HCT116 (cell line): ENCODE measurements around the gene SPRED2. TPM values are rescaled to one million over a fixed set of nuclear protein-coding genes. Genes with fewer than 3 reads are reported as not detected.

Source experiments
- ATAC-seq: fragments of 200-7000 bp; cut with Tn5 transposase; 2 replicates; pipeline ENCODE4 v1.9.1; 2020; ENCODE audit warnings: mild to moderate bottlenecking, moderate library complexity
- BruUV-seq: library from RNA; stranded (reverse); fragments of 400-500 nt; replicated peaks from 2 replicates; lab custom pipeline; 2021; lab: Mats Ljungman, UMichigan
- CTCF ChIA-PET: fragments of 300-600 bp; sonication (Branson Sonifier 250); formaldehyde crosslinking; loops from one replicate; lab custom pipeline; 2021; ENCODE audit warnings: antibody characterized with exemption; lab: Charles Lee
- POLR2A ChIA-PET: fragments of 300-600, 350-600 bp; sonication (Branson Sonifier 250); formaldehyde crosslinking; loops from one replicate; lab custom pipeline; 2021; ENCODE audit warnings: antibody characterized with exemption; lab: Charles Lee
- RAD21 ChIA-PET, 2 experiments: fragments of 300-600 bp; sonication (Branson Sonifier 250); formaldehyde crosslinking; loops; one replicate each; lab custom pipeline; 2023; ENCODE audit warnings: low total read pairs in 2 of 2; ENCODE audit not compliant: uncharacterized antibody in 2 of 2, unreplicated experiment in 2 of 2, low non-redundant PET in 1 of 2; lab: Charles Lee
- DNase-seq: peaks from one replicate; pipeline ENCODE4 v3.0.0-alpha.2; 2010; ENCODE audit warnings: low read depth, low spot score
- H2AFZ ChIP-seq: fragments of 200-600 bp; shearing (Covaris generic), sonication (generic); 2 replicates; pipeline ENCODE4 v1.6.1; 2017; ENCODE audit warnings: low read depth, mixed run types, mixed read lengths, antibody characterized with exemption, low read length; ENCODE audit not compliant: poor library complexity, severe bottlenecking
- H3K27ac ChIP-seq: 2 replicates; pipeline ENCODE4 v1.5.1; 2012; ENCODE audit warnings: low read depth, low read length
- H3K27me3 ChIP-seq: fragments of 200-600 bp; sonication (generic); 2 replicates; pipeline ENCODE4 v1.6.1; 2016; ENCODE audit warnings: mixed run types, low read length, mixed read lengths; ENCODE audit not compliant: insufficient read depth
- H3K36me3 ChIP-seq, 2 experiments: fragments of 200-500 bp in 1 of 2; fragments of 200-600 bp in 1 of 2; sonication (Bioruptor generic) in 1 of 2; sonication (generic) in 1 of 2; 2 replicates each; pipeline versions ENCODE4 v1.5.1 to v1.6.1; 2014 to 2016; ENCODE audit warnings: low read length in 2 of 2, inconsistent platforms in 1 of 2, mixed read lengths in 1 of 2, mixed run types in 1 of 2; ENCODE audit not compliant: insufficient read depth in 2 of 2, control insufficient read depth in 1 of 2
- H3K4me1 ChIP-seq, 2 experiments: fragments of 200-600 bp in 1 of 2; sonication (generic) in 1 of 2; 2 replicates each; pipeline versions ENCODE4 v1.5.1 to v1.6.1; 2012 to 2017; ENCODE audit warnings: low read length in 2 of 2, inconsistent platforms in 1 of 2, mild to moderate bottlenecking in 1 of 2, mixed read lengths in 1 of 2, mixed run types in 1 of 2, moderate library complexity in 1 of 2; ENCODE audit not compliant: insufficient read depth in 2 of 2, control insufficient read depth in 1 of 2
- H3K4me2 ChIP-seq: fragments of 200-600 bp; sonication (generic); 2 replicates; pipeline ENCODE4 v1.6.1; 2017; ENCODE audit warnings: mixed run types, low read length, mixed read lengths
- H3K4me3 ChIP-seq, 2 experiments: fragments of 200-600 bp in 1 of 2; sonication (generic) in 1 of 2; replicated peaks in 1 of 2; 2 replicates each; pipeline ENCODE4 v1.5.1; 2011 to 2016; ENCODE audit warnings: low read length in 2 of 2, control low read depth in 1 of 2, low read depth in 1 of 2, mild to moderate bottlenecking in 1 of 2, mixed read lengths in 1 of 2, mixed run types in 1 of 2
- H3K79me2 ChIP-seq: fragments of 200-600 bp; sonication (generic); 2 replicates; pipeline ENCODE4 v1.6.1; 2017; ENCODE audit warnings: mild to moderate bottlenecking, mixed run types, low read length, moderate library complexity, mixed read lengths; ENCODE audit not compliant: insufficient read depth
- H3K9ac ChIP-seq: fragments of 200-600 bp; sonication (generic); 2 replicates; pipeline ENCODE4 v1.6.1; 2016; ENCODE audit warnings: low read length, mixed read lengths
- H3K9me2 ChIP-seq: fragments of 200-600 bp; sonication (generic), shearing (Covaris generic); 2 replicates; pipeline ENCODE4 v1.6.1; 2017; ENCODE audit warnings: mixed run types, mild to moderate bottlenecking, moderate library complexity; ENCODE audit not compliant: insufficient read depth
- H3K9me3 ChIP-seq, 2 experiments: fragments of 200-500 bp in 1 of 2; fragments of 200-600 bp in 1 of 2; sonication (Bioruptor generic) in 1 of 2; sonication (generic) in 1 of 2; 2 replicates each; pipeline ENCODE4 v1.6.1; 2014 to 2017; ENCODE audit warnings: low read length in 2 of 2, mixed read lengths in 2 of 2, inconsistent platforms in 1 of 2, low read depth in 1 of 2, mild to moderate bottlenecking in 1 of 2, mixed run types in 1 of 2, moderate library complexity in 1 of 2; ENCODE audit not compliant: control insufficient read depth in 1 of 2, insufficient read depth in 1 of 2
- H4K20me1 ChIP-seq: fragments of 200-600 bp; sonication (generic), shearing (Covaris generic); 2 replicates; pipeline ENCODE4 v1.6.1; 2017; ENCODE audit warnings: mixed run types, mild to moderate bottlenecking, moderate library complexity; ENCODE audit not compliant: insufficient read depth
- CBX3 ChIP-seq: IDR thresholded peaks from 2 replicates; pipeline ENCODE4 v1.6.1; 2012; ENCODE audit warnings: low read depth
- EZH2 ChIP-seq: fragments of 200-600 bp; sonication (generic); IDR thresholded peaks from 2 replicates; pipeline ENCODE4 v1.6.1; 2017; ENCODE audit warnings: antibody characterized with exemption, mixed run types
- SIN3A ChIP-seq: IDR thresholded peaks from 2 replicates; pipeline ENCODE4 v1.6.1; 2012; ENCODE audit warnings: low read depth
- SRF ChIP-seq: IDR thresholded peaks from 2 replicates; pipeline ENCODE4 v1.6.1; 2012; ENCODE audit warnings: low read depth
- TCF7L2 ChIP-seq: IDR thresholded peaks from 2 replicates; pipeline ENCODE4 v1.7.0; 2011; ENCODE audit warnings: borderline replicate concordance, inconsistent platforms; ENCODE audit not compliant: insufficient read depth, insufficient read length; ENCODE audit errors: extremely low read depth
- YY1 ChIP-seq: IDR thresholded peaks from 2 replicates; pipeline ENCODE4 v1.6.1; 2011; ENCODE audit warnings: low read length, low read depth, moderate library complexity, mild to moderate bottlenecking; ENCODE audit not compliant: insufficient replicate concordance; ENCODE audit errors: extremely low read depth
- ZNF274 ChIP-seq: fragments of 200-500 bp; sonication (Bioruptor generic); IDR thresholded peaks from 2 replicates; pipeline ENCODE4 v1.6.1; 2014; ENCODE audit warnings: mild to moderate bottlenecking, low read depth, low read length, inconsistent platforms
- intact Hi-C: fragments of 100-400 bp; cut with micrococcal nuclease; formaldehyde crosslinking; loops from 2 replicates; pipeline ENCODE4 v1.10.0; 2022
- total RNA-seq: library from RNA; stranded (reverse); gene quantifications from one replicate; pipeline ENCODE4 v1.2.1, GENCODE V29; 2021; ENCODE audit not compliant: unreplicated experiment
- TF ChIP-seq, protein P1 (sequence below), 3 experiments: fragments of 200-600 bp in 1 of 3; sonication (generic) in 1 of 3; IDR thresholded peaks in 2 of 3; conservative IDR thresholded peaks in 1 of 3; 2 replicates each; pipeline ENCODE4 v1.5.1; 2012 to 2017; ENCODE audit warnings: low read depth in 2 of 3, low read length in 2 of 3, antibody characterized with exemption in 1 of 3, borderline replicate concordance in 1 of 3, control low read depth in 1 of 3, mild to moderate bottlenecking in 1 of 3, mixed read lengths in 1 of 3, mixed run types in 1 of 3, moderate library complexity in 1 of 3; ENCODE audit not compliant: insufficient read depth in 1 of 3
- TF ChIP-seq, protein P2 (sequence below): IDR thresholded peaks from 2 replicates; pipeline ENCODE4 v1.6.1; 2011; ENCODE audit warnings: mild to moderate bottlenecking, low read length, moderate library complexity; ENCODE audit not compliant: insufficient replicate concordance; ENCODE audit errors: extremely low read depth
- TF ChIP-seq, protein P3 (sequence below): IDR thresholded peaks from 2 replicates; pipeline ENCODE4 v1.6.1; 2012; ENCODE audit warnings: low read depth

SPRED2 gene
- total RNA-seq, 1 experiment from 2014 or later, result 62.6 TPM

DNA sequence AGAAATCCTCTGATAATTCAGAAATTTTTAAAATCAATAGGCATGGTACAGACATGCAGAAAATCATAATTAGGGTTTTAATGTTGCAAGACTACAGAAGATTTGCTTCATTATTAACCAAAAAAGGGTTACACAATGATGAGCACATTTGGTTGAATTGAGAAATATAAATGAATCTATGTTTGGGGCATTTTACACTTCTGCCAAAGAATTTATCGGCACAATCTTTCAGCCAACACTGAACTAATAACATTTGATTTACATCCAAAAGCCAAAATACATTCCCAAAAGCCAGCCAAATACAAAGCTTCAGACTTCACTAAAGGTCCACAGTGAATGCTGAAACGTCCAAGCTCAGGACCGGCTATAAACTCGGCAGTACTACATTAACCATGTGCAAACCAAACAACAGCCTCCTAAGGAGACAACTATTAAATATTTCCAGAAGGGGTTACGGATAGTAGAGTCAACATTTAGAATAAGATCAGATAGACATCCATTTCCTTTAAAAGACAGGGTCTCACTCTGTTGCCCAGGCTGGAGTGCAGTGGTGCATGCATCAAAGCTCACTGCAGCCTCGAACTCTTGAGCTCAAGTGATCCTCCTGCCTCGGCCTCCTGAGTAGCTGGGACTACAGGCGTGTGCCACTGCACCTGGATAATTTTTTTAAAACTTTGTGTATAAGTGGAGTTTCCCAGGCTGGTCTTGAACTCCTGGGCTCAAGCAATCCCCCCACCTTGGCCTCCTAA is 29.4 kb downstream of the SPRED2 start:
- ChIA-PET POLR2A (no interaction called here), RAD21 (no interaction called here), CTCF (no interaction called here)
- Histone ChIP-seq H3K9me2 (no peaks in the 10 kb centered on the region), H3K4me2 (no peak overlapping the region), H2AFZ (no peak overlapping the region), H3K9ac (no peak overlapping the region), H3K27ac (no peak overlapping the region), H3K9me3 (no peaks in the 10 kb centered on the region), H3K4me1 (peaks cover 20 to 31% of the 10 kb centered on the region in 2 experiments), H3K79me2 (peaks cover 95% of the 10 kb centered on the region), H3K27me3 (no peaks in the 10 kb centered on the region), H3K36me3 (no peaks in the 10 kb centered on the region), H3K4me3 (no peak overlapping the region), H4K20me1 (peaks cover 27% of the 10 kb centered on the region; the same call in 1 of the 2 replicates)
- TF ChIP-seq, protein P1, sequence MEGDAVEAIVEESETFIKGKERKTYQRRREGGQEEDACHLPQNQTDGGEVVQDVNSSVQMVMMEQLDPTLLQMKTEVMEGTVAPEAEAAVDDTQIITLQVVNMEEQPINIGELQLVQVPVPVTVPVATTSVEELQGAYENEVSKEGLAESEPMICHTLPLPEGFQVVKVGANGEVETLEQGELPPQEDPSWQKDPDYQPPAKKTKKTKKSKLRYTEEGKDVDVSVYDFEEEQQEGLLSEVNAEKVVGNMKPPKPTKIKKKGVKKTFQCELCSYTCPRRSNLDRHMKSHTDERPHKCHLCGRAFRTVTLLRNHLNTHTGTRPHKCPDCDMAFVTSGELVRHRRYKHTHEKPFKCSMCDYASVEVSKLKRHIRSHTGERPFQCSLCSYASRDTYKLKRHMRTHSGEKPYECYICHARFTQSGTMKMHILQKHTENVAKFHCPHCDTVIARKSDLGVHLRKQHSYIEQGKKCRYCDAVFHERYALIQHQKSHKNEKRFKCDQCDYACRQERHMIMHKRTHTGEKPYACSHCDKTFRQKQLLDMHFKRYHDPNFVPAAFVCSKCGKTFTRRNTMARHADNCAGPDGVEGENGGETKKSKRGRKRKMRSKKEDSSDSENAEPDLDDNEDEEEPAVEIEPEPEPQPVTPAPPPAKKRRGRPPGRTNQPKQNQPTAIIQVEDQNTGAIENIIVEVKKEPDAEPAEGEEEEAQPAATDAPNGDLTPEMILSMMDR (IDR thresholded peaks at IDR 0.05 in 2 of 3, conservative IDR thresholded peaks at IDR 0.05 in 1 of 3; ENCODE audit: borderline replicate concordance in 1 of 3, insufficient read depth in 1 of 3, low read depth in 2 of 3, low read length in 2 of 3), result no peak
- no peak for TF ChIP-seq SRF
- no peak for TF ChIP-seq SIN3A
- TF ChIP-seq, protein P2, sequence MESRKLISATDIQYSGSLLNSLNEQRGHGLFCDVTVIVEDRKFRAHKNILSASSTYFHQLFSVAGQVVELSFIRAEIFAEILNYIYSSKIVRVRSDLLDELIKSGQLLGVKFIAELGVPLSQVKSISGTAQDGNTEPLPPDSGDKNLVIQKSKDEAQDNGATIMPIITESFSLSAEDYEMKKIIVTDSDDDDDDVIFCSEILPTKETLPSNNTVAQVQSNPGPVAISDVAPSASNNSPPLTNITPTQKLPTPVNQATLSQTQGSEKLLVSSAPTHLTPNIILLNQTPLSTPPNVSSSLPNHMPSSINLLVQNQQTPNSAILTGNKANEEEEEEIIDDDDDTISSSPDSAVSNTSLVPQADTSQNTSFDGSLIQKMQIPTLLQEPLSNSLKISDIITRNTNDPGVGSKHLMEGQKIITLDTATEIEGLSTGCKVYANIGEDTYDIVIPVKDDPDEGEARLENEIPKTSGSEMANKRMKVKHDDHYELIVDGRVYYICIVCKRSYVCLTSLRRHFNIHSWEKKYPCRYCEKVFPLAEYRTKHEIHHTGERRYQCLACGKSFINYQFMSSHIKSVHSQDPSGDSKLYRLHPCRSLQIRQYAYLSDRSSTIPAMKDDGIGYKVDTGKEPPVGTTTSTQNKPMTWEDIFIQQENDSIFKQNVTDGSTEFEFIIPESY, result no peak
- no peak for TF ChIP-seq ZNF274
- TF ChIP-seq EZH2, result no peak
- TF ChIP-seq TCF7L2, result no peak
- TF ChIP-seq YY1, result no peak
- TF ChIP-seq, protein P3, sequence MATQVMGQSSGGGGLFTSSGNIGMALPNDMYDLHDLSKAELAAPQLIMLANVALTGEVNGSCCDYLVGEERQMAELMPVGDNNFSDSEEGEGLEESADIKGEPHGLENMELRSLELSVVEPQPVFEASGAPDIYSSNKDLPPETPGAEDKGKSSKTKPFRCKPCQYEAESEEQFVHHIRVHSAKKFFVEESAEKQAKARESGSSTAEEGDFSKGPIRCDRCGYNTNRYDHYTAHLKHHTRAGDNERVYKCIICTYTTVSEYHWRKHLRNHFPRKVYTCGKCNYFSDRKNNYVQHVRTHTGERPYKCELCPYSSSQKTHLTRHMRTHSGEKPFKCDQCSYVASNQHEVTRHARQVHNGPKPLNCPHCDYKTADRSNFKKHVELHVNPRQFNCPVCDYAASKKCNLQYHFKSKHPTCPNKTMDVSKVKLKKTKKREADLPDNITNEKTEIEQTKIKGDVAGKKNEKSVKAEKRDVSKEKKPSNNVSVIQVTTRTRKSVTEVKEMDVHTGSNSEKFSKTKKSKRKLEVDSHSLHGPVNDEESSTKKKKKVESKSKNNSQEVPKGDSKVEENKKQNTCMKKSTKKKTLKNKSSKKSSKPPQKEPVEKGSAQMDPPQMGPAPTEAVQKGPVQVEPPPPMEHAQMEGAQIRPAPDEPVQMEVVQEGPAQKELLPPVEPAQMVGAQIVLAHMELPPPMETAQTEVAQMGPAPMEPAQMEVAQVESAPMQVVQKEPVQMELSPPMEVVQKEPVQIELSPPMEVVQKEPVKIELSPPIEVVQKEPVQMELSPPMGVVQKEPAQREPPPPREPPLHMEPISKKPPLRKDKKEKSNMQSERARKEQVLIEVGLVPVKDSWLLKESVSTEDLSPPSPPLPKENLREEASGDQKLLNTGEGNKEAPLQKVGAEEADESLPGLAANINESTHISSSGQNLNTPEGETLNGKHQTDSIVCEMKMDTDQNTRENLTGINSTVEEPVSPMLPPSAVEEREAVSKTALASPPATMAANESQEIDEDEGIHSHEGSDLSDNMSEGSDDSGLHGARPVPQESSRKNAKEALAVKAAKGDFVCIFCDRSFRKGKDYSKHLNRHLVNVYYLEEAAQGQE, result no peak
- no peak for TF ChIP-seq CBX3
- DNase-seq (no peak), ATAC-seq (no peak)
- BruUV-seq, result no TSS peak
- intact Hi-C loops, result no loop called here
